Suprapubic skin (tissue), 4 donors: Measurements from ENCODE around the gene RIMBP2.
"Not testable (repeated sequence)": the region's sequence is repeated elsewhere in the genome, so short reads cannot be mapped to it uniquely, and the experiment has no call there.

ENCODE experiments used
- CTCF ChIP-seq, 2 donors: fragments of 200-600 bp in 1 of 2; fragments of 450-650 bp in 1 of 2; sonication (generic) in 1 of 2; IDR thresholded peaks; one replicate each; pipeline ENCODE4 v1.5.1; 2016 to 2019; ENCODE audit warnings: antibody characterized with exemption in 2 of 2, mild to moderate bottlenecking in 1 of 2, moderate library complexity in 1 of 2
- POLR2A ChIP-seq, 2 donors: fragments of 450-650 bp; IDR thresholded peaks; one replicate each; pipeline ENCODE4 v1.6.1; 2017; ENCODE audit warnings: antibody characterized with exemption in 2 of 2, mild to moderate bottlenecking in 2 of 2, moderate library complexity in 2 of 2
- POLR2AphosphoS5 ChIP-seq, 3 donors: sonication (generic); formaldehyde crosslinking; IDR thresholded peaks; one replicate each; pipeline ENCODE4 v1.6.1; 2017; ENCODE audit warnings: antibody characterized with exemption in 3 of 3

- not testable (repeated sequence) for TF ChIP-seq CTCF, POLR2AphosphoS5, POLR2A (IDR thresholded peaks at IDR 0.05)
These were observed 131.6 kb downstream of the RIMBP2 start for GRCh38 chr12:130584475-130584874.
